HG03066 (cell line): ENCODE data around the gene INSM2.

Experiments
- ATAC-seq: cut with Tn5 transposase; IDR thresholded peaks from one replicate; pipeline ENCODE4 v1.9.1; 2021; ENCODE audit warnings: low read depth; ENCODE audit not compliant: unreplicated experiment

Gene INSM2

GRCh38 chr14:35543006-35543405 is 9.0 kb downstream of the INSM2 start:
- ATAC-seq, result no peak

DNA sequence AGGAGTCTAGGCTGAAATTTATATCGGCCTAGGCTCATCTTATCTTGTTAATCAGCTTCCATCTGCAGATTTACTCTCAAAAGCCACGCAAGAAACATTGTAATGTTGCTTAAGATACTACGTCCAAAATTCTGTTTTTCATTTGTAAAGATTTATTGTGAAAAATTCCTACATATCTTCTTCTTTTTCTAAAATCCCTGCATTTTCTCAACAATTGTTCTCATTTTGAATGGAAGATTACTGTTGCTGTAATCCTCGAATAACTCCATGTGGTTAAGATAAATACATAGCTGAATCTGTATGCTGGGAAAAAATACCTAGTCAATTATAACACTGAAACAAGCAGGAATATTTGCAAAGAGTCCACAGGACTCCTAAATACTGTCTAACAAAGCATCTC is 15.6 kb downstream of the INSM2 start:
- no peak for ATAC-seq

GRCh38 chr14:35551081-35551480 is 17.1 kb downstream of the INSM2 start:
- no peak for ATAC-seq

GRCh38 chr14:35553808-35554207 is 19.8 kb downstream of the INSM2 start:
- no peak for ATAC-seq

- no peak for ATAC-seq
Measured at GRCh38 chr14:35556548-35556947, 22.6 kb downstream of the INSM2 start.

DNA sequence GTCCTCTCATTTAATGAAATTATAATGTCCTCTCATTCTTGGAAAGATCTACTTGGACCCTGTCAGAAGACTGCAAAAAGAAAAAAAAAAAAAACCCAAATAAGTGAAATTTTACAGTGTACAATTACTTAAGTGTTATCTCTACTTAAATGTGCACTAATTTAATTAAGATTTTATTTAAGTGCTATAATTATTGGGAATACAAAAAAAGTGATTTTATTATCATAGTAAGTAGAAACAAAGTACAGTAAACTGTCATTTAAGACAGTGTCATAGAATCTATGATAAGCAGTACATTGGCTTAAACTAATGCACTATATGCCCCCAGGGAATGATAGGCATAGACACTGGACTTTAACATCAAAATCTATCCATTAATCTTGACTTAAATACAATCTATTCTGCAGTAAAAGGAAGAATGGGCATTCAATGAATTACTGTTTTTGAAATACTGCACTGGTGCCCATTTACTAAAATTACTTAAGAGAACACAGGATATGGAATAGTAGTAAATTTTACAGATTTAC is 23.3 kb downstream of the INSM2 start:
- ATAC-seq, result no peak

- ATAC-seq, result no peak
Measured at GRCh38 chr14:35558680-35559079, 24.7 kb downstream of the INSM2 start.

DNA sequence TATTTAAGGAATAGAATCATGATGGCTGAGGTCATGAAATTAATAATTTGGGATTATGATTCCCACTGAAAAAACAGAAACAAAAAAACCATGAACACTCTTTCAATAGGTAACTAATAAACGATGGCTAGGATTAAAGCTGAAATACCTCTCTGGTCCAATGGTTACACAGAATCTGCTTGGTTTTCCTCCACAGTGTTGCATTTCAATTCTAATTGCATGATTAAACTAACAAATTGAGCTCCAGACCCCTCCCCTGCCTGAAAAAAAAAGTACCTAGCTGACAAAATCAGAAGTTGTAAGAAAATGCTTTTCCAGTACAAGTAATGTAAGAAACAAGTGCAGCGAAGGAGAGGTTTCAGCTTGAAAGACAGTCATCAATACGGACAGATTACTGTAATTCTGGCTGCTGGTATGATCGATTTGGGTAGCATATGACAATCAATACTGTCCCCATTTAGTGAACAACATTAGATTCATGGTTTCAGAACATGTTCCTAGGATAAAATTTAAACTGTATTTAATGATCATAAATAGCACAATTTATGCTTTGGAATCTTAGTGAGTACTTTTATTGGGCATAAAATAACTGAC is 32.0 kb downstream of the INSM2 start:
- ATAC-seq, result no peak

DNA sequence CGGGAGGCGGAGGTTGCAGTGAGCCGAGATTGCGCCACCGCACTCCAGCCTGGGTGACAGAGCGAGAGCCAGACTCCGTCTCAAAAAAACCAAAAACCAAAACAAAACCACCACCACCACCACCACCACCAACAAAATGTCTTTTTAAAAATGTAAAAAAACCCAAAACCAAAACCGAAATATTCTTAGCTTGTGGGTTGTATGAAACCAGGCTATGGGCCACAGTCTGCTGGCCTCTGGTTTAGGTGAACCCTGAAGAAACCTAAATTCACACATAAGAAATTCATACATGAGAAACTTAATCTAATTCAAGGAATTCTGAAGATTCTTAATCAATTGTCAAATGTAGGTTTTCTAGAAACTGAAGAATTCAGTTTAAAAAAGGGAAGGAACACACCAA is 37.6 kb downstream of the INSM2 start:
- no peak for ATAC-seq

GRCh38 chr14:35573911-35574310 is 39.9 kb downstream of the INSM2 start:
- no peak for ATAC-seq

- no peak for ATAC-seq
Measured at GRCh38 chr14:35576260-35576659, 42.3 kb downstream of the INSM2 start.

GRCh38 chr14:35576856-35577255 is 42.9 kb downstream of the INSM2 start:
- no peak for ATAC-seq

DNA sequence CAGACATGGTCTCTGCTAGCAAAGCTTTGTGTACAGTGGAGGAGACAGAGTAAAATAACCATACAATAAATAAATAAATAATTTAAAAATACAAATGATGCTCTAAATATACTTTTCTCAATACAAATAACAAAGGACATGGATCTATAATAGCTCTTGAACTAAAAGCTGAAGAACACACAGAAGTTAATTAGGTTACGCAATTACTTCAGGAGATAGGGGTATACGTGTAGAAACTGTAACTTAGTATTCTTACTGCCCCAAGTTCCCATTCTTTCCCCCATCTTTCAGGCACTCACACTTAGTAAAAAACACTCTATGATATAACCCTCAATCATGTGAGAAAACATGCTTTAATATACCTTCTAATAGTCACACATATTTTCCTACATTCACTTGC is 44.2 kb downstream of the INSM2 start:
- ATAC-seq, result no peak

DNA sequence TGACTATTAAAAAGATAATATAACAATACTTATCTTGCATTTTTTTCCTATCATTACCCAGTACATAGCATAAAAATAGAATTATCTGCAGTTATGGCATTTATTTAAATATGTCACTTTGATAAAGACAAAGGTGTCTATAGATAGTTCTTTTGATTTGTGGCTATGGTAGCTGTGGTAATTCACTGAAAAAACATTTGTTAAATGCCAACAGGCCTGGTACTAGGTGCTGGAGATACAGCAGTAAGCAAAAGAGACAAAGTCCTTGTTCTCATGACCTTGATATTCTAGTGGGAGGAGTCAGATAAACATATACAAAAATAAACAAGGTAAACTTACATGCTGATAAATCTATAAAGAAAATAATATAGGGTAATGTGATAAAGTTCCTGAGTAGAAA is 44.7 kb downstream of the INSM2 start:
- ATAC-seq, result no peak
